Measurements from ENCODE around the gene PIK3R2. TPM values are rescaled to one million over a fixed set of nuclear protein-coding genes. Genes with fewer than 3 reads are reported as not detected.

Gene PIK3R2
- total and polyA plus RNA-seq, 2 of the 13 experiments (the other 11 are each of a cell fraction or from before 2014, with no cell fraction given), result 18.6 to 25.3 TPM

DNA sequence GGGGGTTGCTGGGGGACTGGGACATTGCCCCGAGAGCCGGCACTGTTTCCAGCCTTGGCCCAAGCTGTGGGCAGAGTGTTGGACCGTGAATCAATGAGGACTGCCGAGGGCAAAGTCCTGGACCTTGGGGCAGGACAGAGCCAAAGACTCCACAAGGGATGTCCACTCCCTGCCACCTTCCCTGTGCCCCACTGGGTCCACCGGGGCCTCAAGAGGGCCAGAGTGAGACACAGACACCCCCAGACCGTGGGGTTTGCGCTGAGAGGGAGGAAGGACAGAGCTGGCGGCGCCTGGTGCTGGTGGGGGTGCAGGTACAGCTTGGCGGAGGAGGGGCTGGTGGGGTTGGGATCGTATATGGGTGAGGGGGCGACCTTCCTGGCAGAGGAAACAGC lies 43.6 kb upstream of the PIK3R2 start (continued):
- TF ChIP-seq, protein P1, sequence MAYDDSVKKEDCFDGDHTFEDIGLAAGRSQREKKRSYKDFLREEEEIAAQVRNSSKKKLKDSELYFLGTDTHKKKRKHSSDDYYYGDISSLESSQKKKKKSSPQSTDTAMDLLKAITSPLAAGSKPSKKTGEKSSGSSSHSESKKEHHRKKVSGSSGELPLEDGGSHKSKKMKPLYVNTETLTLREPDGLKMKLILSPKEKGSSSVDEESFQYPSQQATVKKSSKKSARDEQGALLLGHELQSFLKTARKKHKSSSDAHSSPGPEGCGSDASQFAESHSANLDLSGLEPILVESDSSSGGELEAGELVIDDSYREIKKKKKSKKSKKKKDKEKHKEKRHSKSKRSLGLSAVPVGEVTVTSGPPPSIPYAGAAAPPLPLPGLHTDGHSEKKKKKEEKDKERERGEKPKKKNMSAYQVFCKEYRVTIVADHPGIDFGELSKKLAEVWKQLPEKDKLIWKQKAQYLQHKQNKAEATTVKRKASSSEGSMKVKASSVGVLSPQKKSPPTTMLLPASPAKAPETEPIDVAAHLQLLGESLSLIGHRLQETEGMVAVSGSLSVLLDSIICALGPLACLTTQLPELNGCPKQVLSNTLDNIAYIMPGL (CRISPR knock-in tag; IDR thresholded peaks at IDR 0.05; ENCODE audit: borderline replicate concordance in 1 of 2, low read depth in 1 of 2), result peak in 1 of 2 experiments; percentile 62; a peak in 2 of 4 replicates
- TF ChIP-seq, protein P2, sequence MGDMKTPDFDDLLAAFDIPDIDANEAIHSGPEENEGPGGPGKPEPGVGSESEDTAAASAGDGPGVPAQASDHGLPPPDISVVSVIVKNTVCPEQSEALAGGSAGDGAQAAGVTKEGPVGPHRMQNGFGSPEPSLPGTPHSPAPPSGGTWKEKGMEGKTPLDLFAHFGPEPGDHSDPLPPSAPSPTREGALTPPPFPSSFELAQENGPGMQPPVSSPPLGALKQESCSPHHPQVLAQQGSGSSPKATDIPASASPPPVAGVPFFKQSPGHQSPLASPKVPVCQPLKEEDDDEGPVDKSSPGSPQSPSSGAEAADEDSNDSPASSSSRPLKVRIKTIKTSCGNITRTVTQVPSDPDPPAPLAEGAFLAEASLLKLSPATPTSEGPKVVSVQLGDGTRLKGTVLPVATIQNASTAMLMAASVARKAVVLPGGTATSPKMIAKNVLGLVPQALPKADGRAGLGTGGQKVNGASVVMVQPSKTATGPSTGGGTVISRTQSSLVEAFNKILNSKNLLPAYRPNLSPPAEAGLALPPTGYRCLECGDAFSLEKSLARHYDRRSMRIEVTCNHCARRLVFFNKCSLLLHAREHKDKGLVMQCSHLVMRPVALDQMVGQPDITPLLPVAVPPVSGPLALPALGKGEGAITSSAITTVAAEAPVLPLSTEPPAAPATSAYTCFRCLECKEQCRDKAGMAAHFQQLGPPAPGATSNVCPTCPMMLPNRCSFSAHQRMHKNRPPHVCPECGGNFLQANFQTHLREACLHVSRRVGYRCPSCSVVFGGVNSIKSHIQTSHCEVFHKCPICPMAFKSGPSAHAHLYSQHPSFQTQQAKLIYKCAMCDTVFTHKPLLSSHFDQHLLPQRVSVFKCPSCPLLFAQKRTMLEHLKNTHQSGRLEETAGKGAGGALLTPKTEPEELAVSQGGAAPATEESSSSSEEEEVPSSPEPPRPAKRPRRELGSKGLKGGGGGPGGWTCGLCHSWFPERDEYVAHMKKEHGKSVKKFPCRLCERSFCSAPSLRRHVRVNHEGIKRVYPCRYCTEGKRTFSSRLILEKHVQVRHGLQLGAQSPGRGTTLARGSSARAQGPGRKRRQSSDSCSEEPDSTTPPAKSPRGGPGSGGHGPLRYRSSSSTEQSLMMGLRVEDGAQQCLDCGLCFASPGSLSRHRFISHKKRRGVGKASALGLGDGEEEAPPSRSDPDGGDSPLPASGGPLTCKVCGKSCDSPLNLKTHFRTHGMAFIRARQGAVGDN (CRISPR knock-in tag; IDR thresholded peaks at IDR 0.05), result peak; percentile 77
- TF ChIP-seq KLF15 (CRISPR knock-in tag; IDR thresholded peaks at IDR 0.05; ENCODE audit: borderline replicate concordance), result no peak
- TF ChIP-seq SNAPC2 (CRISPR knock-in tag; IDR thresholded peaks at IDR 0.05), result no peak
- no peak for TF ChIP-seq RARG (CRISPR knock-in tag; IDR thresholded peaks at IDR 0.05; ENCODE audit: low read depth)
- TF ChIP-seq, protein P3, sequence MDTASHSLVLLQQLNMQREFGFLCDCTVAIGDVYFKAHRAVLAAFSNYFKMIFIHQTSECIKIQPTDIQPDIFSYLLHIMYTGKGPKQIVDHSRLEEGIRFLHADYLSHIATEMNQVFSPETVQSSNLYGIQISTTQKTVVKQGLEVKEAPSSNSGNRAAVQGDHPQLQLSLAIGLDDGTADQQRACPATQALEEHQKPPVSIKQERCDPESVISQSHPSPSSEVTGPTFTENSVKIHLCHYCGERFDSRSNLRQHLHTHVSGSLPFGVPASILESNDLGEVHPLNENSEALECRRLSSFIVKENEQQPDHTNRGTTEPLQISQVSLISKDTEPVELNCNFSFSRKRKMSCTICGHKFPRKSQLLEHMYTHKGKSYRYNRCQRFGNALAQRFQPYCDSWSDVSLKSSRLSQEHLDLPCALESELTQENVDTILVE (CRISPR knock-in tag; IDR thresholded peaks at IDR 0.05), result no peak
- TF ChIP-seq ZNF350 (CRISPR knock-in tag; IDR thresholded peaks at IDR 0.05; ENCODE audit: borderline replicate concordance, low read depth), result no peak
- TF ChIP-seq, protein P4, sequence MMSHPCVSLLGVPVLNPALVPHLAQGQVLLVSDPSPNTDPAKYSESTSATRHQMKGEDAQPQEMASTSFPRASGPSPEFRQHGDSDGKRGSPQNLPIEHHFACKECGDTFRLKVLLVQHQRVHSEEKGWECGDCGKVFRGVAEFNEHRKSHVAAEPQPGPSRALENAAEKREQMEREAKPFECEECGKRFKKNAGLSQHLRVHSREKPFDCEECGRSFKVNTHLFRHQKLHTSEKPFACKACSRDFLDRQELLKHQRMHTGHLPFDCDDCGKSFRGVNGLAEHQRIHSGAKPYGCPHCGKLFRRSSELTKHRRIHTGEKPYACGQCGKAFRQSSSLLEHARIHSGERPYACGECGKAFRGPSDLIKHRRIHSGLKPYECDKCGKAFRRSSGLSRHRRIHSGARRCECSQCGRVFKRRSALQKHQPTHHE (CRISPR knock-in tag; IDR thresholded peaks at IDR 0.05; ENCODE audit: borderline replicate concordance), result 0 out of 2 replicates have a peak, but pooled peaks have one; percentile 30
- TF ChIP-seq, protein P5, sequence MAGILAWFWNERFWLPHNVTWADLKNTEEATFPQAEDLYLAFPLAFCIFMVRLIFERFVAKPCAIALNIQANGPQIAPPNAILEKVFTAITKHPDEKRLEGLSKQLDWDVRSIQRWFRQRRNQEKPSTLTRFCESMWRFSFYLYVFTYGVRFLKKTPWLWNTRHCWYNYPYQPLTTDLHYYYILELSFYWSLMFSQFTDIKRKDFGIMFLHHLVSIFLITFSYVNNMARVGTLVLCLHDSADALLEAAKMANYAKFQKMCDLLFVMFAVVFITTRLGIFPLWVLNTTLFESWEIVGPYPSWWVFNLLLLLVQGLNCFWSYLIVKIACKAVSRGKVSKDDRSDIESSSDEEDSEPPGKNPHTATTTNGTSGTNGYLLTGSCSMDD (CRISPR knock-in tag; IDR thresholded peaks at IDR 0.05), result no peak
- TF ChIP-seq SATB2 (CRISPR knock-in tag; IDR thresholded peaks at IDR 0.05), result no peak
- TF ChIP-seq TGIF2 (CRISPR knock-in tag; IDR thresholded peaks at IDR 0.05), result no peak
- TF ChIP-seq, protein P6, sequence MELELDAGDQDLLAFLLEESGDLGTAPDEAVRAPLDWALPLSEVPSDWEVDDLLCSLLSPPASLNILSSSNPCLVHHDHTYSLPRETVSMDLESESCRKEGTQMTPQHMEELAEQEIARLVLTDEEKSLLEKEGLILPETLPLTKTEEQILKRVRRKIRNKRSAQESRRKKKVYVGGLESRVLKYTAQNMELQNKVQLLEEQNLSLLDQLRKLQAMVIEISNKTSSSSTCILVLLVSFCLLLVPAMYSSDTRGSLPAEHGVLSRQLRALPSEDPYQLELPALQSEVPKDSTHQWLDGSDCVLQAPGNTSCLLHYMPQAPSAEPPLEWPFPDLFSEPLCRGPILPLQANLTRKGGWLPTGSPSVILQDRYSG (CRISPR knock-in tag; IDR thresholded peaks at IDR 0.05), result no peak
- TF ChIP-seq, protein P7, sequence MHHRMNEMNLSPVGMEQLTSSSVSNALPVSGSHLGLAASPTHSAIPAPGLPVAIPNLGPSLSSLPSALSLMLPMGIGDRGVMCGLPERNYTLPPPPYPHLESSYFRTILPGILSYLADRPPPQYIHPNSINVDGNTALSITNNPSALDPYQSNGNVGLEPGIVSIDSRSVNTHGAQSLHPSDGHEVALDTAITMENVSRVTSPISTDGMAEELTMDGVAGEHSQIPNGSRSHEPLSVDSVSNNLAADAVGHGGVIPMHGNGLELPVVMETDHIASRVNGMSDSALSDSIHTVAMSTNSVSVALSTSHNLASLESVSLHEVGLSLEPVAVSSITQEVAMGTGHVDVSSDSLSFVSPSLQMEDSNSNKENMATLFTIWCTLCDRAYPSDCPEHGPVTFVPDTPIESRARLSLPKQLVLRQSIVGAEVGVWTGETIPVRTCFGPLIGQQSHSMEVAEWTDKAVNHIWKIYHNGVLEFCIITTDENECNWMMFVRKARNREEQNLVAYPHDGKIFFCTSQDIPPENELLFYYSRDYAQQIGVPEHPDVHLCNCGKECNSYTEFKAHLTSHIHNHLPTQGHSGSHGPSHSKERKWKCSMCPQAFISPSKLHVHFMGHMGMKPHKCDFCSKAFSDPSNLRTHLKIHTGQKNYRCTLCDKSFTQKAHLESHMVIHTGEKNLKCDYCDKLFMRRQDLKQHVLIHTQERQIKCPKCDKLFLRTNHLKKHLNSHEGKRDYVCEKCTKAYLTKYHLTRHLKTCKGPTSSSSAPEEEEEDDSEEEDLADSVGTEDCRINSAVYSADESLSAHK (CRISPR knock-in tag; IDR thresholded peaks at IDR 0.05; ENCODE audit: borderline replicate concordance), result no peak
